IPS-11a (cell line): ENCODE results near the gene TBC1D1.

ENCODE experiments used
- H3K4me3 ChIP-seq: one replicate; pipeline ENCODE4 v1.5.1; 2013; ENCODE audit warnings: low read depth, low read length, control low read depth

Gene TBC1D1

GRCh38 chr4:37889849-37890800 is 759 bp upstream of the TBC1D1 start:
- H3K4me3 ChIP-seq, result peak overlapping the region; percentile 62

GRCh38 chr4:37891260-37892159 is 626 bp downstream of the TBC1D1 start:
- H3K4me3 ChIP-seq, result peak overlapping the region; percentile 62

- H3K4me3 ChIP-seq, result no peak overlapping the region
These were observed 1.8 kb downstream of the TBC1D1 start for GRCh38 chr4:37892641-37893040.

- no peak overlapping the region for H3K4me3 ChIP-seq
These were observed 2.3 kb downstream of the TBC1D1 start for GRCh38 chr4:37893164-37893563.

GRCh38 chr4:37895271-37895670 is 4.4 kb downstream of the TBC1D1 start:
- H3K4me3 ChIP-seq, result no peak overlapping the region

- no peak overlapping the region for H3K4me3 ChIP-seq
These were observed 5.4 kb downstream of the TBC1D1 start for GRCh38 chr4:37896206-37896860.

GRCh38 chr4:37902212-37902611 is 11.3 kb downstream of the TBC1D1 start:
- H3K4me3 ChIP-seq, result no peak overlapping the region

- no peak overlapping the region for H3K4me3 ChIP-seq
These were observed 12.1 kb downstream of the TBC1D1 start for GRCh38 chr4:37902738-37903693.

GRCh38 chr4:37903901-37904300 is 13.0 kb downstream of the TBC1D1 start:
- H3K4me3 ChIP-seq, result no peak overlapping the region

- no peak overlapping the region for H3K4me3 ChIP-seq
These were observed 13.9 kb downstream of the TBC1D1 start for GRCh38 chr4:37904824-37905223.

GRCh38 chr4:37905533-37906169 is 14.8 kb downstream of the TBC1D1 start:
- H3K4me3 ChIP-seq, result no peak overlapping the region

GRCh38 chr4:37908488-37909331 is 17.8 kb downstream of the TBC1D1 start:
- no peak overlapping the region for H3K4me3 ChIP-seq

- H3K4me3 ChIP-seq, result no peak overlapping the region
These were observed 18.6 kb downstream of the TBC1D1 start for GRCh38 chr4:37909332-37910090.

GRCh38 chr4:37910091-37910486 is 19.2 kb downstream of the TBC1D1 start:
- H3K4me3 ChIP-seq, result no peak overlapping the region

- no peak overlapping the region for H3K4me3 ChIP-seq
These were observed 23.7 kb downstream of the TBC1D1 start for GRCh38 chr4:37914539-37914938.

GRCh38 chr4:37917388-37917787 is 26.5 kb downstream of the TBC1D1 start:
- no peak overlapping the region for H3K4me3 ChIP-seq

- H3K4me3 ChIP-seq, result no peak overlapping the region
These were observed 27.8 kb downstream of the TBC1D1 start for GRCh38 chr4:37918653-37919052.

- H3K4me3 ChIP-seq, result no peak overlapping the region
These were observed 31.4 kb downstream of the TBC1D1 start for GRCh38 chr4:37922328-37922727.
